ENCODE results near the gene IL1RAPL2.
"Not testable (repeated sequence)": the region's sequence is repeated elsewhere in the genome, so short reads cannot be mapped to it uniquely, and the experiment has no call there.

The IL1RAPL2 gene

DNA sequence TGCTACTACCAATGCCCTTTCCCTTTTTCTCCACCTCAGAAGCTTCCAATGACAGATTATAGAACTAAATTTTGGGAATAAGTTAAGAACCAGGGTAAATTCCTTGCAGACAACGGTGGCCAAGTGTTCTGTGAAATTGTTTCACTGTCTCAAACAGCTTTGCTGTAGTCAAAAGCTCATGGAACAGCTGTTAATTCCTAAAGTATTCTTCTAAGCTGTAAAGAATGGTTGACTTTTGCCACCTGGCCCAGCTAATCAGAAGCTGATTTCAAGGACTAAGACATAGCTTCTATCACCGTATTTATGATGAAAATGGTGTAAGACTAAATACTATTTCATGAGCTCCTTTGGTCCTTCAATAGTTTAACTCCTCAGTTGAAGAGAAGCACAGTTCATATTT lies 297.5 kb downstream of the IL1RAPL2 start:
- Histone ChIP-seq H3F3A (ENCODE audit: control insufficient read depth, insufficient read depth) (no peaks in the 10 kb centered on the region), H3K79me2 (ENCODE audit: control insufficient read depth, low read length) (no peaks in the 10 kb centered on the region), H3K36me3 (ENCODE audit: control insufficient read depth, low read length) (no peaks in the 10 kb centered on the region), H3K9me2 (replicated peaks; ENCODE audit: control insufficient read depth, low read length) (no peaks in the 10 kb centered on the region), H3K27me3 (ENCODE audit: control insufficient read depth, low read length) (no peaks in the 10 kb centered on the region), H3K4me1 (ENCODE audit: control insufficient read depth, low read length) (no peaks in the 10 kb centered on the region), H3K9me3 (ENCODE audit: control insufficient read depth, insufficient read depth, low read length) (no peaks in the 10 kb centered on the region), H3K4me2 (ENCODE audit: low read length) (no peak overlapping the region), H3K27ac (ENCODE audit: low read depth, low read length) (no peak overlapping the region), H4K20me1 (ENCODE audit: control insufficient read depth, insufficient read depth, low read depth, low read length) (no peaks in the 10 kb centered on the region), H3K4me3 (ENCODE audit: low read length) (no peak overlapping the region)
- TF ChIP-seq EZH2phosphoT487 (IDR thresholded peaks at IDR 0.05; ENCODE audit: borderline replicate concordance, low read length): no peak
- TF ChIP-seq, protein P1, sequence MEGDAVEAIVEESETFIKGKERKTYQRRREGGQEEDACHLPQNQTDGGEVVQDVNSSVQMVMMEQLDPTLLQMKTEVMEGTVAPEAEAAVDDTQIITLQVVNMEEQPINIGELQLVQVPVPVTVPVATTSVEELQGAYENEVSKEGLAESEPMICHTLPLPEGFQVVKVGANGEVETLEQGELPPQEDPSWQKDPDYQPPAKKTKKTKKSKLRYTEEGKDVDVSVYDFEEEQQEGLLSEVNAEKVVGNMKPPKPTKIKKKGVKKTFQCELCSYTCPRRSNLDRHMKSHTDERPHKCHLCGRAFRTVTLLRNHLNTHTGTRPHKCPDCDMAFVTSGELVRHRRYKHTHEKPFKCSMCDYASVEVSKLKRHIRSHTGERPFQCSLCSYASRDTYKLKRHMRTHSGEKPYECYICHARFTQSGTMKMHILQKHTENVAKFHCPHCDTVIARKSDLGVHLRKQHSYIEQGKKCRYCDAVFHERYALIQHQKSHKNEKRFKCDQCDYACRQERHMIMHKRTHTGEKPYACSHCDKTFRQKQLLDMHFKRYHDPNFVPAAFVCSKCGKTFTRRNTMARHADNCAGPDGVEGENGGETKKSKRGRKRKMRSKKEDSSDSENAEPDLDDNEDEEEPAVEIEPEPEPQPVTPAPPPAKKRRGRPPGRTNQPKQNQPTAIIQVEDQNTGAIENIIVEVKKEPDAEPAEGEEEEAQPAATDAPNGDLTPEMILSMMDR (IDR thresholded peaks at IDR 0.05; ENCODE audit: low read depth, low read length, poor library complexity, severe bottlenecking): no peak

DNA sequence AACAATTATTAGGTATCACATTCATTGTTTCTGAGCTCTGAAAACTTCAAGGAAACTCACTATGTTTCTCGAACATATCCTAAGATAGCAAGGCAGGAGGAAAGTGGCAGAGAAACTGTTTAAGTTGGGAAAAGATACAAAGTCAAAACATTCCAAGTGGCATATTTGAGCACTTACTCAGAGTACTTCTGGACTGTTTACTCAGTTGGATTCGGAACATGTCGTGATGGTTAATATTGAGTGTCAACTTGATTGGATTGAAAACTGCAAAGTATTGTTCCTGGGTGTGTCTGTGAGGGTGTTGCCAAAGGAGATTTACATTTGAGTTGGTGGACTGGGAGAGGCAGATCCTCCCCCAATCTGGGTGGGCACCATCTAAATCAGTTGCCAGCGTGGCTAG lies 298.3 kb downstream of the IL1RAPL2 start:
- Histone ChIP-seq H3K79me2 (ENCODE audit: control insufficient read depth, low read length) (no peaks in the 10 kb centered on the region), H3K36me3 (ENCODE audit: control insufficient read depth, low read length) (no peaks in the 10 kb centered on the region), H4K20me1 (ENCODE audit: control insufficient read depth, insufficient read depth, low read depth, low read length) (no peaks in the 10 kb centered on the region), H3K9me2 (replicated peaks; ENCODE audit: control insufficient read depth, low read length) (no peaks in the 10 kb centered on the region), H3K4me2 (ENCODE audit: low read length) (no peak overlapping the region), H3K9me3 (ENCODE audit: control insufficient read depth, insufficient read depth, low read length) (no peaks in the 10 kb centered on the region), H3K4me3 (ENCODE audit: low read length) (no peak overlapping the region), H3F3A (ENCODE audit: control insufficient read depth, insufficient read depth) (no peaks in the 10 kb centered on the region), H3K4me1 (ENCODE audit: control insufficient read depth, low read length) (no peaks in the 10 kb centered on the region), H3K27ac (ENCODE audit: low read depth, low read length) (no peak overlapping the region), H3K27me3 (ENCODE audit: control insufficient read depth, low read length) (no peaks in the 10 kb centered on the region)
- TF ChIP-seq, protein P1 (IDR thresholded peaks at IDR 0.05; ENCODE audit: low read depth, low read length, poor library complexity, severe bottlenecking): no peak
- no peak for TF ChIP-seq EZH2phosphoT487 (IDR thresholded peaks at IDR 0.05; ENCODE audit: borderline replicate concordance, low read length)

DNA sequence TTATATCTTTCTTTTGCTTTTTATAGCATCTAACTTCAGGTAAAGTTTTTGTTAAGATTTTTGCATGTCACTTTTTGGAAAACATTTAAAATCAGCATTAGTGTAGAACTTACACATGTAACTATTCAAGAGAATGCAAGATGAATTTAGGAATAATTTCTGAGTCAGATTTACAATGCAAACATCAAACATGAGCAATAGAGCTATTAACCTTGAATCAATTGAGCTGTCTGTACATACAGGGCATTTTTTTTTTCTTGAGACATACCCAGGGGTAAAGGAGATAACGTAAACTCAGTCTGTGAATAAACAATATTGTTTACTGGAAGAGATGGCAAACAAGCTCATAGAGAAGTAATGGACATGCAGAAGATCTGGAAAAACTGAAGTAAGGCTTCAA lies 311.5 kb downstream of the IL1RAPL2 start:
- no peaks in the 10 kb centered on the region for H3K79me2 ChIP-seq (ENCODE audit: control insufficient read depth, low read length)
- no peaks in the 10 kb centered on the region for H3K27me3 ChIP-seq (ENCODE audit: control insufficient read depth, low read length)
- H4K20me1 ChIP-seq (ENCODE audit: control insufficient read depth, insufficient read depth, low read depth, low read length): no peaks in the 10 kb centered on the region
- H3K4me3 ChIP-seq (ENCODE audit: low read length): no peak overlapping the region
- H3F3A ChIP-seq (ENCODE audit: control insufficient read depth, insufficient read depth): no peaks in the 10 kb centered on the region
- H3K9me2 ChIP-seq (replicated peaks; ENCODE audit: control insufficient read depth, low read length): no peaks in the 10 kb centered on the region
- no peaks in the 10 kb centered on the region for H3K4me1 ChIP-seq (ENCODE audit: control insufficient read depth, low read length)
- H3K4me2 ChIP-seq (ENCODE audit: low read length): no peak overlapping the region
- H3K9me3 ChIP-seq (ENCODE audit: control insufficient read depth, insufficient read depth, low read length): no peaks in the 10 kb centered on the region
- no peak overlapping the region for H3K27ac ChIP-seq (ENCODE audit: low read depth, low read length)
- no peak for TF ChIP-seq EZH2phosphoT487 (IDR thresholded peaks at IDR 0.05; ENCODE audit: borderline replicate concordance, low read length)
- TF ChIP-seq, protein P1 (IDR thresholded peaks at IDR 0.05; ENCODE audit: low read depth, low read length, poor library complexity, severe bottlenecking): no peak
- H3K36me3 ChIP-seq (ENCODE audit: control insufficient read depth, low read length): no peaks in the 10 kb centered on the region

DNA sequence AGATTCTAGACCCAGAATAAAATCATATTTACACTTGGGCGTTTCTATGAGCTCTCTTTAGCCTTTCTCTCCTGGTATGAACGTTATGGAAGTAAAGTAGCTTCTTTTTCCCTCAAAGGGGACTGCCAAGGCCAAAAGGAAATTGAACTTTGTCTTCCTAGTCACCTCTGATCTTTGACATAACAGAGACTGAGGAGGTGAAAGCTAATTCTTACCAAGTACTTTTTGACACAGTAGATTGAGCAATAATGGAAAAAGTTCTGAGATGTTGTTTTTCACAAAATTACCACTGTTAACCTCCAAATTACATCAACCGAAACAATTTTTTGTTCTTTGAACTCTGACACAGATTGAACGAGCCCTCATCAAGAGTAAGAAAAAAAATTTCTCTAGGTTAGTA lies 336.1 kb downstream of the IL1RAPL2 start:
- Histone ChIP-seq H3K4me1 (ENCODE audit: control insufficient read depth, low read length) (no peaks in the 10 kb centered on the region), H3K79me2 (ENCODE audit: control insufficient read depth, low read length) (no peaks in the 10 kb centered on the region), H3K9me2 (replicated peaks; ENCODE audit: control insufficient read depth, low read length) (no peaks in the 10 kb centered on the region), H3K9me3 (ENCODE audit: control insufficient read depth, insufficient read depth, low read length) (no peaks in the 10 kb centered on the region), H3K36me3 (ENCODE audit: control insufficient read depth, low read length) (no peaks in the 10 kb centered on the region), H3K27me3 (ENCODE audit: control insufficient read depth, low read length) (no peaks in the 10 kb centered on the region), H3K27ac (ENCODE audit: low read depth, low read length) (no peak overlapping the region), H3K4me3 (ENCODE audit: low read length) (no peak overlapping the region), H4K20me1 (ENCODE audit: control insufficient read depth, insufficient read depth, low read depth, low read length) (no peaks in the 10 kb centered on the region), H3K4me2 (ENCODE audit: low read length) (no peak overlapping the region), H3F3A (ENCODE audit: control insufficient read depth, insufficient read depth) (no peaks in the 10 kb centered on the region)
- no peak for TF ChIP-seq EZH2phosphoT487 (IDR thresholded peaks at IDR 0.05; ENCODE audit: borderline replicate concordance, low read length)
- TF ChIP-seq, protein P1 (IDR thresholded peaks at IDR 0.05; ENCODE audit: low read depth, low read length, poor library complexity, severe bottlenecking): no peak

DNA sequence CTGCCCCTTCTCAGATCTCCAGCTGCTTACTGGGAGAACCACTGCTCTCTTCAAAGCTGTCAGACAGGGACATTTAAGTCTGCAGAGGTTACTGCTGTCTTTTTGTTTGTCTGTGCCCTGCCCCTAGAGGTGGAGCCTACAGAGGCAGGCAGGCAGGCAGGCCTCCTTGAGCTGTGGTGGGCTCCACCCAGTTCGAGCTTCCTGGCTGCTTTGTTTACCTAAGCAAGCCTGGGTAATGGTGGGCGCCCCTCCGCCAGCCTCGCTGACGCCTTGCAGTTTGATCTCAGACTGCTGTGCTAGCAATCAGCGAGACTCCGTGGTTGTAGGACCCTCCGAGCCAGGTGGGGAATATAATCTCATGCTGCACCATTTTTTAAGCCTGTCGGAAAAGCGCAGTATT lies 343.7 kb downstream of the IL1RAPL2 start:
- not testable (repeated sequence) for H3K36me3 ChIP-seq (ENCODE audit: control insufficient read depth, low read length); H3K79me2 ChIP-seq (ENCODE audit: control insufficient read depth, low read length); H3K4me1 ChIP-seq (ENCODE audit: control insufficient read depth, low read length); H3K9me3 ChIP-seq (ENCODE audit: control insufficient read depth, insufficient read depth, low read length); H3F3A ChIP-seq (ENCODE audit: control insufficient read depth, insufficient read depth); H3K9me2 ChIP-seq (replicated peaks; ENCODE audit: control insufficient read depth, low read length); H3K27me3 ChIP-seq (ENCODE audit: control insufficient read depth, low read length); H3K27ac ChIP-seq (ENCODE audit: low read depth, low read length); H4K20me1 ChIP-seq (ENCODE audit: control insufficient read depth, insufficient read depth, low read depth, low read length); H3K4me2 ChIP-seq (ENCODE audit: low read length); H3K4me3 ChIP-seq (ENCODE audit: low read length)

Measured in DOHH2 (cell line).